Mesodermal cell (in vitro differentiated cells): ENCODE results near the gene DPM2.

Experiments used
- H3K27ac ChIP-seq: 2 replicates; pipeline ENCODE4 v1.7.0; 2013; ENCODE audit warnings: mild to moderate bottlenecking, low read depth, low read length, moderate library complexity; ENCODE audit not compliant: severe bottlenecking
- H3K36me3 ChIP-seq: 2 replicates; pipeline ENCODE4 v1.7.1; 2013; ENCODE audit warnings: mild to moderate bottlenecking, low read length, moderate library complexity; ENCODE audit not compliant: control insufficient read depth, insufficient read depth
- H3K4me1 ChIP-seq: one replicate; pipeline ENCODE4 v1.7.1; 2013; ENCODE audit warnings: mild to moderate bottlenecking, low read length; ENCODE audit not compliant: insufficient read depth, control insufficient read depth, poor library complexity, severe bottlenecking
- H3K4me3 ChIP-seq: 2 replicates; pipeline ENCODE4 v1.7.0; 2013; ENCODE audit warnings: low read length, control low read depth, mild to moderate bottlenecking; ENCODE audit not compliant: insufficient read depth, poor library complexity, severe bottlenecking; ENCODE audit errors: extremely low read depth
- H3K9me3 ChIP-seq: 2 replicates; pipeline ENCODE4 v1.7.1; 2013; ENCODE audit warnings: mild to moderate bottlenecking, low read length, moderate library complexity; ENCODE audit not compliant: control insufficient read depth
- whole genome bisulfite sequencing, 2 experiments: methylation state at CpG; one replicate each; pipeline ENCODE4 v1.1.5; 2013; ENCODE audit warnings: missing lambda C conversion rate in 2 of 2; ENCODE audit not compliant: insufficient coverage in 2 of 2; 5-methylcytosine and 5-hydroxymethylcytosine counted together

The DPM2 gene

DNA sequence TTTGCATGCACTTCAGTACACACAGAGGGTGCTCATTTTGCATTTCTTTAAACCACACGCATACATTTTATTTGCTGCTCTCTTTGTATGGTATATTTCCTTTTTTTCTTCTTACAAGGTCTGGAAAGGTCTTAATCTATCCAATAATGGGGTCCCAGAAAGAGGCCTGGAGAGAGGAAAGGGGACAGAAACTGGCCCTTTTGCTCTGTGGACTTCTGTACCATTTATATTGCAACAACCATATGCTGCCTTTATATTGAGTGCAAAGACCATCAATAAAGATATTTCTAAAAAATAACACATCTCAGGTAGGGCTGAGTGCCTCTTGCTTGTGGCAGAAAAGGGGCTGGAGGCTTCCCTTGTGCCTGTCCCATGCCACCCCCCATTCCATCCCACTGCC is 15.5 kb upstream of the DPM2 start:
- WGBS, 2 experiments: no CpG with 5 or more reads among the region's 1 CpG
- H3K4me3 ChIP-seq: no peak overlapping the region
- no peak overlapping the region for H3K27ac ChIP-seq
- peaks cover 5% of the 10 kb centered on the region for H3K4me1 ChIP-seq
- H3K9me3 ChIP-seq: no peaks in the 10 kb centered on the region
- peaks cover 22% of the 10 kb centered on the region for H3K36me3 ChIP-seq

DNA sequence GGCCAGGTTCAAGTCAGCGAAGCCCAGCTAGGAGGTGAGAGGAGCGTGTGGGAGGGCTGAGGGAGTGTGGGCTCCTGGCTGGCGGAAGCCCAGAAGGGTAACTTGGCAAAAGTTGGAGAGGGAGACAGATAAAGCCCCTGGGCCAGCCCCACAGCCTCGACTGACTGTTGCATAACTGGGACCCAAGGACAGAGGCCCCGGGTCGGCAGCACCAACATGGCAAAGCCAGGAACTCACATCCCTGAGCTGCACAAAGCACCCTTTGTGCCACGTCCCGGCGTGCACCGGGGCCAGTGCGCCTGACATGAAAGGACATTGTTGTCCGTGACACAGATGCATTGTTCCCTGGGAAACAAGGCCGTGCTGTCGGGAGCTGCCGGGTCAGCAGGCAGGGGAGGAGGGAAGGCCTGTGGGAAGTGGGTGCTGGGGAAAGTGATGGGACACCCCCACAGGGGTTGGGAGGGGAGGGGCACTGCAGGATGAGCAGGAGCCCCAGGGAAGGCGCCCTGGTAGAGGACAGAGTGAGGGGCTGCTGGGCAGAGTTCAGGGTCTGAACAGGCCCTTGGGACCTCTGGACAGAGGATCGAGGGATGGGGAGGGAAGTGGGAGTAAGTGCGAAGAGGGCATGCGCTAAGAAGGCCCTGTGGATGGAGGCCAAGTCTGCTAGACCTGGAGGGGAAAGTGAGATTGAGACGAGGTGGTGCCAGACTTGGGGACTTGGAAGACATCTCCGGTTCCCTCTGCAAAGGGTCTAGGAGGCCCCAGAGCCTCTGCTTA is 13.0 kb upstream of the DPM2 start:
- 77 to 88% methylated on average over 17 to 20 of the region's 21 CpGs for WGBS, 2 experiments

GRCh38 chr9:127949827-127950512 is 12.3 kb upstream of the DPM2 start:
- H3K9me3 ChIP-seq: no peaks in the 10 kb centered on the region
- no peak overlapping the region for H3K4me3 ChIP-seq
- peaks cover under 1% of the 10 kb centered on the region for H3K4me1 ChIP-seq
- 89 to 94% methylated on average over 15 to 16 of the region's 17 CpGs for WGBS, 2 experiments
- peaks cover 27% of the 10 kb centered on the region for H3K36me3 ChIP-seq
- peak overlapping the region; percentile 45 for H3K27ac ChIP-seq

More for the DNA sequence above, 13.0 kb upstream of the DPM2 start:
- peaks cover 5% of the 10 kb centered on the region for H3K4me1 ChIP-seq
- no peak overlapping the region for H3K4me3 ChIP-seq
- peaks cover 26% of the 10 kb centered on the region for H3K36me3 ChIP-seq
- H3K27ac ChIP-seq: peak overlapping the region; percentile 45
- H3K9me3 ChIP-seq: no peaks in the 10 kb centered on the region

DNA sequence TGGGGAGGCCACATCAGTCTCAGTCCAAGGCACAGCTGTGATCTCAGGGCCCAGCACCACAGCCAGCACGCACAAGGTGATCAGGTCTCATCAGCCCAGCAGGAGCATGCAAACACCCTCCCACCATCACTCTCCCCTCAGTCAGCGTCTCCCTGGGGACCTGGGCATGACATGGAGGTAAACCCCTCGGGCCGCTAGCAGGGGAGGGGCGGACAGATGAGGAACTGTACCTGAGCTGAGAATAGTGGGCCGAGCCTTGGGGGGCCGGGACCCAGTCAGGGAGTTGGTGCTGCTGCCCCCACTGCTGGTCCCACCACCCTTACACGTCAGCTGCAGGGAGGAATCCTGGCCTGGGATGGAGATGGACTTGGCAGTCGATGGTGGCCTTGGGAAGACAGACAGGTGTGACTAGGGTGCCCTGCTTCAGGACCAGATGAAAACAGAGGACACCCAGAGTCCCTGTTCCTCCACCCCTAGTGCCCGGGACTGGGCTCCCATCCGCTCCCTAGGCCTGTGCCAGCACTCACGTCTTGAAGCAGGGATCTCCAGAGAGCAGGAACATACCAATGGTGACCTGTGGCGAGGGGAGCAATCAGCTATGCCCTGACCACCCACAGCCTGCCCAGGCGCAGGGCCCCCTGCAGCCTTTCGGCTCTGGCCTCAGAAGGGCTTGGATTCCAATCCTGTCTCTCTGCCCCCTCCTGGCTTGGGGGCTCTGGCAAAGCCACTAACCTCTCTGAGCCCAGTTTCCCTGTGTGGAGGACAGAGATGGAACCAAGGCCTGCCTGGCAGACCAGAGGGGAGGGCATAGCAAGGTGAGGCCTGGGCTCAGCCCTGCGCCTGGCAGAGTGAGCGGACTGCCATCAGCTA is 10.4 kb upstream of the DPM2 start:
- Histone ChIP-seq H3K4me1 (no peaks in the 10 kb centered on the region), H3K36me3 (peaks cover 33% of the 10 kb centered on the region), H3K4me3 (no peak overlapping the region), H3K9me3 (no peaks in the 10 kb centered on the region), H3K27ac (no peak overlapping the region)
- WGBS, 2 experiments: 87 to 89% methylated on average over 14 to 15 of the region's 17 CpGs

GRCh38 chr9:127946728-127947127 is 9.1 kb upstream of the DPM2 start:
- Histone ChIP-seq H3K9me3 (no peaks in the 10 kb centered on the region), H3K36me3 (peaks cover 42% of the 10 kb centered on the region), H3K27ac (no peak overlapping the region), H3K4me3 (no peak overlapping the region), H3K4me1 (no peaks in the 10 kb centered on the region)
- WGBS, 2 experiments: 89 to 95% methylated on average over 2 of the region's 3 CpGs

GRCh38 chr9:127945942-127946341 is 8.3 kb upstream of the DPM2 start:
- Histone ChIP-seq H3K4me3 (no peak overlapping the region), H3K36me3 (peaks cover 50% of the 10 kb centered on the region), H3K4me1 (no peaks in the 10 kb centered on the region), H3K9me3 (no peaks in the 10 kb centered on the region), H3K27ac (no peak overlapping the region)
- WGBS, 2 experiments: 97 to 98% methylated on average over 5 of the region's 9 CpGs

- Histone ChIP-seq H3K27ac (no peak overlapping the region), H3K36me3 (peaks cover 53% of the 10 kb centered on the region), H3K4me1 (no peaks in the 10 kb centered on the region), H3K4me3 (no peak overlapping the region), H3K9me3 (no peaks in the 10 kb centered on the region)
- 94 to 97% methylated on average over 21 to 23 of the region's 24 CpGs for WGBS, 2 experiments
Measured at GRCh38 chr9:127945338-127945737, 7.7 kb upstream of the DPM2 start.

GRCh38 chr9:127944586-127945218 is 7.0 kb upstream of the DPM2 start:
- WGBS, 2 experiments: 96% methylated on average over 31 to 36 of the region's 38 CpGs

GRCh38 chr9:127943731-127944144 is 6.1 kb upstream of the DPM2 start:
- WGBS, 2 experiments: 32 to 39% methylated on average over 10 to 12 of the region's 13 CpGs
- no peak overlapping the region for H3K27ac ChIP-seq
- no peaks in the 10 kb centered on the region for H3K9me3 ChIP-seq
- H3K4me1 ChIP-seq: no peaks in the 10 kb centered on the region
- H3K4me3 ChIP-seq: no peak overlapping the region
- H3K36me3 ChIP-seq: peaks cover 48% of the 10 kb centered on the region

More at GRCh38 chr9:127944586-127945218, 7.0 kb upstream of the DPM2 start:
- H3K36me3 ChIP-seq: peaks cover 54% of the 10 kb centered on the region
- no peaks in the 10 kb centered on the region for H3K4me1 ChIP-seq
- no peak overlapping the region for H3K4me3 ChIP-seq
- no peak overlapping the region for H3K27ac ChIP-seq
- no peaks in the 10 kb centered on the region for H3K9me3 ChIP-seq

GRCh38 chr9:127943011-127943662 is 5.5 kb upstream of the DPM2 start:
- 90 to 91% methylated on average over 13 to 14 of the region's 14 CpGs for WGBS, 2 experiments
- Histone ChIP-seq H3K9me3 (no peaks in the 10 kb centered on the region), H3K4me1 (no peaks in the 10 kb centered on the region), H3K36me3 (peaks cover 44% of the 10 kb centered on the region), H3K27ac (no peak overlapping the region), H3K4me3 (no peak overlapping the region)
